ENCODE results near the gene SPATS2L.
A peak's percentile ranks its signal among the peaks of the same experiment; 100 is the strongest.

SPATS2L gene

GRCh38 chr2:200421270-200421669 is 114.8 kb downstream of the SPATS2L start:
- peaks cover 5% of the 10 kb centered on the region; the same call in 1 of the 2 replicates for H3K36me3 ChIP-seq (replicated peaks; ENCODE audit: insufficient read depth, low read length)
- H4K20me1 ChIP-seq (ENCODE audit: insufficient read depth, low read length): no peaks in the 10 kb centered on the region
- no peaks in the 10 kb centered on the region for H3K9me3 ChIP-seq (replicated peaks; ENCODE audit: insufficient read depth, low read length)
- peaks cover 51% of the 10 kb centered on the region for H3K4me1 ChIP-seq (ENCODE audit: low read length)
- H3K9me2 ChIP-seq (replicated peaks; ENCODE audit: insufficient read depth, low read length): no peaks in the 10 kb centered on the region
- peak overlapping the region; percentile 41; the same call in 1 of the 2 replicates for H3K27ac ChIP-seq (ENCODE audit: low read length)
- TF ChIP-seq CTCF (IDR thresholded peaks at IDR 0.05; ENCODE audit: low read length): no peak
- TF ChIP-seq EZH2 (optimal IDR thresholded peaks at IDR 0.05; ENCODE audit: low read depth, low read length): no peak
- TF ChIP-seq EZH2phosphoT487 (IDR thresholded peaks at IDR 0.05; ENCODE audit: low read length): no peak
- no peak overlapping the region for H2AFZ ChIP-seq (ENCODE audit: low read length)
- peaks cover 44% of the 10 kb centered on the region for H3F3A ChIP-seq (ENCODE audit: insufficient read depth, low read length)
- no peak overlapping the region for H3K4me3 ChIP-seq (ENCODE audit: low read length)
- H3K4me2 ChIP-seq (ENCODE audit: low read depth, low read length): no peak overlapping the region
- no peaks in the 10 kb centered on the region for H3K27me3 ChIP-seq (replicated peaks; ENCODE audit: insufficient read depth, low read length)
- no peak overlapping the region for H3K9ac ChIP-seq (ENCODE audit: low read length)
- DNase-seq: no peak
- H3K79me2 ChIP-seq (ENCODE audit: low read length): peaks cover 17% of the 10 kb centered on the region

- no peaks in the 10 kb centered on the region for H4K20me1 ChIP-seq (ENCODE audit: insufficient read depth, low read length)
- H3K27ac ChIP-seq (ENCODE audit: low read length): peak overlapping the region; percentile 95; the same call in 1 of the 2 replicates
- H3K36me3 ChIP-seq (replicated peaks; ENCODE audit: insufficient read depth, low read length): peaks cover 5% of the 10 kb centered on the region; the same call in 1 of the 2 replicates
- peaks cover 58% of the 10 kb centered on the region for H3K4me1 ChIP-seq (ENCODE audit: low read length)
- no peak for TF ChIP-seq EZH2phosphoT487 (IDR thresholded peaks at IDR 0.05; ENCODE audit: low read length)
- TF ChIP-seq EZH2 (optimal IDR thresholded peaks at IDR 0.05; ENCODE audit: low read depth, low read length): no peak
- peaks cover 52% of the 10 kb centered on the region for H3F3A ChIP-seq (ENCODE audit: insufficient read depth, low read length)
- H3K4me2 ChIP-seq (ENCODE audit: low read depth, low read length): no peak overlapping the region; the same call in 1 of the 2 replicates
- no peaks in the 10 kb centered on the region for H3K9me2 ChIP-seq (replicated peaks; ENCODE audit: insufficient read depth, low read length)
- H3K9me3 ChIP-seq (replicated peaks; ENCODE audit: insufficient read depth, low read length): no peaks in the 10 kb centered on the region
- DNase-seq: no peak
- no peak overlapping the region for H2AFZ ChIP-seq (ENCODE audit: low read length)
- no peaks in the 10 kb centered on the region for H3K27me3 ChIP-seq (replicated peaks; ENCODE audit: insufficient read depth, low read length)
- no peak overlapping the region for H3K4me3 ChIP-seq (ENCODE audit: low read length)
- H3K9ac ChIP-seq (ENCODE audit: low read length): no peak overlapping the region
- H3K79me2 ChIP-seq (ENCODE audit: low read length): peaks cover 17% of the 10 kb centered on the region
Measured at GRCh38 chr2:200422071-200422470, 115.6 kb downstream of the SPATS2L start.

GRCh38 chr2:200422532-200423261 is 116.2 kb downstream of the SPATS2L start:
- Histone ChIP-seq H3K9ac (ENCODE audit: low read length) (peak overlapping the region; percentile 69; the same call in 1 of the 2 replicates), H3K4me2 (ENCODE audit: low read depth, low read length) (peak overlapping the region; percentile 75), H3K4me3 (ENCODE audit: low read length) (peak overlapping the region; percentile 26; the same call in 1 of the 2 replicates), H3K79me2 (ENCODE audit: low read length) (peaks cover 17% of the 10 kb centered on the region), H3K4me1 (ENCODE audit: low read length) (peaks cover 63% of the 10 kb centered on the region), H3K36me3 (replicated peaks; ENCODE audit: insufficient read depth, low read length) (peaks cover 5% of the 10 kb centered on the region; the same call in 1 of the 2 replicates), H3K9me3 (replicated peaks; ENCODE audit: insufficient read depth, low read length) (no peaks in the 10 kb centered on the region), H3K9me2 (replicated peaks; ENCODE audit: insufficient read depth, low read length) (no peaks in the 10 kb centered on the region), H2AFZ (ENCODE audit: low read length) (no peak overlapping the region), H3F3A (ENCODE audit: insufficient read depth, low read length) (peaks cover 54% of the 10 kb centered on the region), H3K27me3 (replicated peaks; ENCODE audit: insufficient read depth, low read length) (no peaks in the 10 kb centered on the region), H4K20me1 (ENCODE audit: insufficient read depth, low read length) (no peaks in the 10 kb centered on the region), H3K27ac (ENCODE audit: low read length) (peak overlapping the region; percentile 95)
- DNase-seq: peak; percentile 84
- TF ChIP-seq EZH2phosphoT487 (IDR thresholded peaks at IDR 0.05; ENCODE audit: low read length) (no peak), CTCF (IDR thresholded peaks at IDR 0.05; ENCODE audit: low read length) (peak; percentile 8; the same call in 1 of the 2 replicates)

GRCh38 chr2:200423541-200423940 is 117.0 kb downstream of the SPATS2L start:
- Histone ChIP-seq H3K27ac (ENCODE audit: low read length) (peak overlapping the region; percentile 95), H4K20me1 (ENCODE audit: insufficient read depth, low read length) (no peaks in the 10 kb centered on the region), H3K4me2 (ENCODE audit: low read depth, low read length) (peak overlapping the region; percentile 75), H3K9me3 (replicated peaks; ENCODE audit: insufficient read depth, low read length) (no peaks in the 10 kb centered on the region), H3K27me3 (replicated peaks; ENCODE audit: insufficient read depth, low read length) (no peaks in the 10 kb centered on the region), H3F3A (ENCODE audit: insufficient read depth, low read length) (peaks cover 54% of the 10 kb centered on the region), H3K4me3 (ENCODE audit: low read length) (peak overlapping the region; percentile 26), H3K36me3 (replicated peaks; ENCODE audit: insufficient read depth, low read length) (peaks cover 5% of the 10 kb centered on the region; the same call in 1 of the 2 replicates), H3K9me2 (replicated peaks; ENCODE audit: insufficient read depth, low read length) (no peaks in the 10 kb centered on the region), H3K79me2 (ENCODE audit: low read length) (peaks cover 22% of the 10 kb centered on the region), H3K4me1 (ENCODE audit: low read length) (peaks cover 71% of the 10 kb centered on the region), H2AFZ (ENCODE audit: low read length) (no peak overlapping the region), H3K9ac (ENCODE audit: low read length) (peak overlapping the region; percentile 69)
- peak; percentile 69 for DNase-seq
- TF ChIP-seq CTCF (IDR thresholded peaks at IDR 0.05; ENCODE audit: low read length) (no peak), EZH2phosphoT487 (IDR thresholded peaks at IDR 0.05; ENCODE audit: low read length) (no peak), EZH2 (optimal IDR thresholded peaks at IDR 0.05; ENCODE audit: low read depth, low read length) (no peak)

All from MM.1S (cell line).